Spleen (tissue), 7 donors: Measurements from ENCODE around the gene RIPOR2.

ENCODE experiments used
- POLR2A ChIP-seq, 3 donors: fragments of 450-650 bp; IDR thresholded peaks; one replicate each; pipeline ENCODE4 v1.5.1; 2017; ENCODE audit warnings: antibody characterized with exemption in 3 of 3, mild to moderate bottlenecking in 1 of 3
- POLR2AphosphoS5 ChIP-seq, 3 donors: sonication (generic); formaldehyde crosslinking; IDR thresholded peaks; one replicate each; pipeline ENCODE4 v1.5.1; 2017; ENCODE audit warnings: antibody characterized with exemption in 3 of 3
- TF ChIP-seq, protein P1 (sequence below), 11 experiments: fragments of 200-600 bp in 7 of 11; fragments of 450-650 bp in 4 of 11; sonication (generic) in 4 of 11; IDR thresholded peaks in 8 of 11; conservative IDR thresholded peaks in 3 of 11; 1 replicate in 7 of 11; 2 replicates in 4 of 11; pipeline versions ENCODE4 v1.4.0 to v1.8.0; 2016 to 2021; ENCODE audit warnings: antibody characterized with exemption in 11 of 11, inconsistent platforms in 4 of 11, mild to moderate bottlenecking in 1 of 11
- donor health status: DM: no; HTN: no; CAD: no; lungs with moderate emphysema.
- donor health status: DM: no; HTN: no; CAD: no.
- donor health status: DM: no; HTN: no; CAD: no.

DNA sequence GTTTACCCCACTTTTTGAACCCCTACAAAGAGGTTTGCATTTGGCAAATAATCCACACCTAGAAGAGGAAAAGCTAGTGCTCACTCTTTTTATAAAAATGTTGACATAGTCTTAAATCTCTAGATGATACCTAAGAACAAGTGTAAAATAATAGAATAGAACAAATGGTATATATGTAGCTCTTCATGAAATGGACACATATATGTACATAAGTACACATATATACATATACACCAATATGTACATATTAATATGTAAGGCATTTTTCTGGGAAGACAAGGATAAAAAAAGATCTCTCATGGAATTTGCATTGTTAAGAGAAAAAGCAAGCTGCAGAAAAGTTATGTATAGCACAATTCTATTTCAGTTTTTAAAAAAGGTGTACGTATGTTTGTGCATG lies 27.6 kb upstream of the RIPOR2 start:
- no peak for TF ChIP-seq POLR2A (IDR thresholded peaks at IDR 0.05)
- TF ChIP-seq, protein P1, sequence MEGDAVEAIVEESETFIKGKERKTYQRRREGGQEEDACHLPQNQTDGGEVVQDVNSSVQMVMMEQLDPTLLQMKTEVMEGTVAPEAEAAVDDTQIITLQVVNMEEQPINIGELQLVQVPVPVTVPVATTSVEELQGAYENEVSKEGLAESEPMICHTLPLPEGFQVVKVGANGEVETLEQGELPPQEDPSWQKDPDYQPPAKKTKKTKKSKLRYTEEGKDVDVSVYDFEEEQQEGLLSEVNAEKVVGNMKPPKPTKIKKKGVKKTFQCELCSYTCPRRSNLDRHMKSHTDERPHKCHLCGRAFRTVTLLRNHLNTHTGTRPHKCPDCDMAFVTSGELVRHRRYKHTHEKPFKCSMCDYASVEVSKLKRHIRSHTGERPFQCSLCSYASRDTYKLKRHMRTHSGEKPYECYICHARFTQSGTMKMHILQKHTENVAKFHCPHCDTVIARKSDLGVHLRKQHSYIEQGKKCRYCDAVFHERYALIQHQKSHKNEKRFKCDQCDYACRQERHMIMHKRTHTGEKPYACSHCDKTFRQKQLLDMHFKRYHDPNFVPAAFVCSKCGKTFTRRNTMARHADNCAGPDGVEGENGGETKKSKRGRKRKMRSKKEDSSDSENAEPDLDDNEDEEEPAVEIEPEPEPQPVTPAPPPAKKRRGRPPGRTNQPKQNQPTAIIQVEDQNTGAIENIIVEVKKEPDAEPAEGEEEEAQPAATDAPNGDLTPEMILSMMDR (IDR thresholded peaks at IDR 0.05 in 8 of 11, conservative IDR thresholded peaks at IDR 0.05 in 3 of 11): no peak
- TF ChIP-seq POLR2AphosphoS5 (IDR thresholded peaks at IDR 0.05): no peak
